ENCODE data around the gene SNX3.

- TF ChIP-seq EZH2 (IDR thresholded peaks at IDR 0.05), result peak; percentile 80
- no peak for TF ChIP-seq CTCF (IDR thresholded peaks at IDR 0.05)
Observed at GRCh38 chr6:108174371-108175175, 86.3 kb downstream of the SNX3 start.

All from neural progenitor cell (in vitro differentiated cells).